K562 (cell line): ENCODE data around the gene CSRNP2. TPM values are rescaled to one million over a fixed set of nuclear protein-coding genes. Genes with fewer than 3 reads are reported as not detected.
A peak's percentile ranks its signal among the peaks of the same experiment; 100 is the strongest.

Source experiments
- ATAC-seq: fragments of 200-7000 bp; cut with Tn5 transposase; 3 replicates; pipeline ENCODE4 v1.9.1; 2020; ENCODE audit warnings: moderate library complexity
- BruUV-seq: library from RNA; stranded (reverse); fragments of 400-500 nt; replicated peaks from 2 replicates; lab custom pipeline; 2021; lab: Mats Ljungman, UMichigan
- CTCF ChIA-PET: fragments of 300-600 bp; formaldehyde crosslinking; extraction: SDS; loops from one replicate; lab custom pipeline; 2021; ENCODE audit warnings: low intra/inter-chr PET ratio; lab: Yijun Ruan, JAX
- POLR2A ChIA-PET: fragments of 300-600, 350-650 bp; sonication (Branson Sonifier 250); formaldehyde crosslinking; extraction: SDS; loops from one replicate; lab custom pipeline; 2021; ENCODE audit warnings: antibody characterized with exemption, inconsistent platforms; lab: Yijun Ruan, JAX
- DNase-seq, 4 experiments: peaks; one replicate each; pipeline versions ENCODE4 v3.0.0 to v3.0.0-alpha.2; 2011 to 2018; ENCODE audit warnings: low spot score in 3 of 4, mixed read lengths in 3 of 4; ENCODE audit errors: extremely low read depth in 1 of 4
- FAIRE-seq: peaks from 2 replicates; lab custom pipeline; 2011; peaks lifted over from hg19 to GRCh38; lab: Jason Lieb, UNC
- H2AFZ ChIP-seq: 2 replicates; pipeline ENCODE4 v1.6.0; 2011; ENCODE audit warnings: low read depth, low read length, control low read depth, inconsistent platforms
- H3K27ac ChIP-seq: fragments of 200-600 bp; 3 replicates; pipeline ENCODE4 v1.8.0; 2011; ENCODE audit warnings: low read depth, mild to moderate bottlenecking, control low read depth, inconsistent platforms, low read length, moderate library complexity, mixed read lengths; ENCODE audit errors: extremely low read depth
- H3K27me3 ChIP-seq, 2 experiments: fragments of 300-600 bp in 1 of 2; 2 replicates in 1 of 2; 3 replicates in 1 of 2; pipeline versions ENCODE4 v1.6.0 to v1.8.0; 2011; ENCODE audit warnings: inconsistent platforms in 2 of 2, low read length in 2 of 2, mild to moderate bottlenecking in 1 of 2, mixed read lengths in 1 of 2, moderate library complexity in 1 of 2; ENCODE audit not compliant: control insufficient read depth in 2 of 2, insufficient read depth in 2 of 2
- H3K36me3 ChIP-seq: fragments of 300-600 bp; 3 replicates; pipeline ENCODE4 v1.8.0; 2011; ENCODE audit warnings: mild to moderate bottlenecking, low read length, inconsistent platforms; ENCODE audit not compliant: control insufficient read depth, insufficient read depth
- H3K4me1 ChIP-seq, 2 experiments: fragments of 200-600 bp in 1 of 2; replicated peaks in 1 of 2; 2 replicates in 1 of 2; 3 replicates in 1 of 2; pipeline versions ENCODE4 v1.5.1 to v1.8.0; 2011; ENCODE audit warnings: inconsistent platforms in 2 of 2, low read length in 2 of 2, mild to moderate bottlenecking in 1 of 2, mixed read lengths in 1 of 2, moderate library complexity in 1 of 2; ENCODE audit not compliant: control insufficient read depth in 2 of 2, insufficient read depth in 2 of 2
- H3K4me2 ChIP-seq: 2 replicates; pipeline ENCODE4 v1.6.1; 2011; ENCODE audit warnings: low read length, control low read depth, inconsistent platforms, mixed read lengths; ENCODE audit not compliant: insufficient read depth
- H3K4me3 ChIP-seq: fragments of 200-600 bp; sonication (generic), shearing (Covaris generic); 2 replicates; pipeline ENCODE4 v1.5.1; 2016; ENCODE audit warnings: control low read depth, inconsistent platforms
- H3K79me2 ChIP-seq: fragments of 200-600 bp; 3 replicates; pipeline ENCODE4 v1.8.0; 2011; ENCODE audit warnings: low read length, inconsistent platforms; ENCODE audit not compliant: control insufficient read depth, insufficient read depth
- H3K9ac ChIP-seq, 2 experiments: 2 replicates each; pipeline versions ENCODE4 v1.6.0 to v1.6.1; 2011; ENCODE audit warnings: low read depth in 2 of 2, low read length in 2 of 2, control low read depth in 1 of 2, inconsistent platforms in 1 of 2, mild to moderate bottlenecking in 1 of 2, mixed read lengths in 1 of 2; ENCODE audit not compliant: insufficient read depth in 1 of 2
- H3K9me1 ChIP-seq: one replicate; pipeline ENCODE4 v1.6.0; 2011; ENCODE audit warnings: inconsistent platforms, mild to moderate bottlenecking, low read length, moderate library complexity; ENCODE audit not compliant: control insufficient read depth, insufficient read depth
- H3K9me3 ChIP-seq: replicated peaks from 2 replicates; pipeline ENCODE4 v1.5.1; 2011; ENCODE audit warnings: low read depth, low read length, inconsistent platforms; ENCODE audit not compliant: control insufficient read depth, insufficient read depth
- H4K20me1 ChIP-seq: replicated peaks from 2 replicates; pipeline ENCODE4 v1.6.1; 2011; ENCODE audit warnings: low read length, inconsistent platforms, mixed read lengths; ENCODE audit not compliant: control insufficient read depth, insufficient read depth
- CHD1 ChIP-seq: fragments of 200-600 bp; sonication (generic); IDR thresholded peaks from one replicate; pipeline ENCODE4 v1.6.1; 2012; ENCODE audit warnings: mild to moderate bottlenecking, moderate library complexity, low read length, inconsistent platforms
- DPF2 ChIP-seq: fragments of 450-650 bp; IDR thresholded peaks from 2 replicates; pipeline ENCODE4 v1.6.1; 2016
- KDM1A ChIP-seq, 2 experiments: fragments of 450-650 bp; IDR thresholded peaks; 2 replicates each; pipeline ENCODE4 v1.6.1; 2016; ENCODE audit warnings: mild to moderate bottlenecking in 2 of 2
- LEF1 ChIP-seq: fragments of 450-650 bp; IDR thresholded peaks from 2 replicates; pipeline ENCODE4 v1.6.1; 2016; ENCODE audit warnings: mild to moderate bottlenecking
- MITF ChIP-seq: IDR thresholded peaks from 2 replicates; pipeline ENCODE4 v1.6.1; 2014; ENCODE audit warnings: antibody characterized with exemption
- NKRF ChIP-seq: fragments of 450-650 bp; IDR thresholded peaks from 2 replicates; pipeline ENCODE4 v1.6.1; 2016; ENCODE audit warnings: borderline replicate concordance
- SMAD4 ChIP-seq: fragments of 250-450 bp; sonication (Bioruptor Pico); conservative IDR thresholded peaks from 2 replicates; pipeline ENCODE4 v1.8.0; 2021; ENCODE audit warnings: inconsistent platforms, mild to moderate bottlenecking, moderate library complexity
- XRCC5 ChIP-seq: fragments of 200-400 bp; formaldehyde crosslinking; IDR thresholded peaks from 2 replicates; pipeline ENCODE4 v1.6.1; 2017; ENCODE audit warnings: low read depth, mild to moderate bottlenecking, low read length
- WGBS: fragments of 100-300 bp; shearing (Covaris generic); methylation state at CpG from one replicate; pipeline ENCODE4 v1.1.6; 2016; ENCODE audit warnings: low coverage, mixed read lengths; ENCODE audit not compliant: insufficient coverage; ENCODE audit errors: missing lambda C conversion rate; 5-methylcytosine and 5-hydroxymethylcytosine counted together
- in situ Hi-C: fragments of 300-500 bp; cut with MboI; formaldehyde crosslinking; loops from 4 replicates; pipeline ENCODE4 v1.15.0; 2018; ENCODE audit warnings: inconsistent platforms, mixed read lengths
- intact Hi-C: fragments of 100-400 bp; cut with micrococcal nuclease; formaldehyde crosslinking; loops from 2 replicates; pipeline ENCODE4 v1.14.2; 2022
- polyA plus RNA-seq, 8 experiments: library from polyadenylated mRNA; depleted of rRNA in 4 of 8; stranded (reverse) in 5 of 8; unstranded in 3 of 8; fragments of >200 nt; fragmentation: Nextera tagmentation in 2 of 8; fragmentation: Illumina TruSeq in 1 of 8; extraction: Ambion mirVana in 2 of 8; extraction: Trizol in 1 of 8; gene quantifications; 2 replicates each; pipeline versions ENCODE4 v1.2.1 to v1.2.3, GENCODE V29; 2011 to 2014; ENCODE audit warnings: inconsistent platforms in 1 of 8, missing spikeins in 1 of 8
- total RNA-seq, 7 experiments: library from RNA; depleted of rRNA in 6 of 7; stranded (reverse); fragments of >200 nt in 6 of 7; fragmentation: Illumina TruSeq in 2 of 7; extraction: Trizol in 2 of 7; gene quantifications; 2 replicates each; pipeline versions ENCODE4 v1.2.1 to v1.2.3, GENCODE V29; 2011 to 2021; ENCODE audit warnings: low replicate concordance in 1 of 7
- TF ChIP-seq, protein P1 (sequence below): fragments of 450-650 bp; formaldehyde crosslinking; IDR thresholded peaks from 2 replicates; pipeline ENCODE4 v1.4.0; 2022; ENCODE audit warnings: missing genetic modification characterization

The CSRNP2 gene
- total and polyA plus RNA-seq, 9 of the 15 experiments (the other 6 are each of a cell fraction or from before 2014, with no cell fraction given), result 1.6 to 13.9 (median 5.9) TPM

- H3K27ac ChIP-seq, result peak overlapping the region; percentile 96; the same call in 2 of the 3 replicates
- TF ChIP-seq XRCC5 (no peak), KDM1A (IDR thresholded peaks at IDR 0.05) (peak; percentile 48 to 63; a peak in 2 of 4 replicates)
- TF ChIP-seq, all 486 proteins: peak for 1
- no TSS peak for BruUV-seq
- CTCF ChIA-PET, result no interaction called here
- WGBS, result 21% methylated on average over 3 of the region's 3 CpGs
- H3K79me2 ChIP-seq, result peaks cover 32% of the 10 kb centered on the region
- H3K9me3 ChIP-seq, result no peaks in the 10 kb centered on the region
- in situ Hi-C loops, result no loop called here
- H3K36me3 ChIP-seq, result peaks cover 46% of the 10 kb centered on the region
- H3K9me1 ChIP-seq, result no peaks in the 10 kb centered on the region
- peak overlapping the region in 1 of 2 experiments; percentile 90; a peak in 3 of 4 replicates for H3K9ac ChIP-seq
- FAIRE-seq (no peak), ATAC-seq (no peak), DNase-seq (no peak)
- H3K4me3 ChIP-seq, result peak overlapping the region; percentile 59
- peaks cover 4 to 10% of the 10 kb centered on the region in 2 experiments; a peak in 4 of 5 replicates for H3K4me1 ChIP-seq
- intact Hi-C loops, result loop anchor here (2.0 to 5.0 kb wide), 2 partner anchors 33 to 303 kb away; partner anchors contain the start of gene CSRNP2
- POLR2A ChIA-PET, result interaction anchor here (0.7 to 1.5 kb wide), 2 partner anchors 11 kb away, joined by 3 to 8 read pairs; no protein-coding TSS in a partner anchor
- no peak overlapping the region for H2AFZ ChIP-seq
- no peaks in the 10 kb centered on the region for H3K27me3 ChIP-seq
- no peaks in the 10 kb centered on the region for H4K20me1 ChIP-seq
- peak overlapping the region; percentile 96 for H3K4me2 ChIP-seq
These were observed 33.9 kb downstream of the CSRNP2 start for GRCh38 chr12:51049525-51049924.

GRCh38 chr12:51048661-51049251 is 34.6 kb downstream of the CSRNP2 start:
- intact Hi-C loops, result loop anchor here (2.0 to 5.0 kb wide), 2 partner anchors 34 to 304 kb away; partner anchors contain the start of gene CSRNP2
- peaks cover 4 to 10% of the 10 kb centered on the region in 2 experiments; a peak in 4 of 5 replicates for H3K4me1 ChIP-seq
- peak; percentile 55 for FAIRE-seq
- no peaks in the 10 kb centered on the region for H4K20me1 ChIP-seq
- no peaks in the 10 kb centered on the region for H3K27me3 ChIP-seq
- H3K4me3 ChIP-seq, result peak overlapping the region; percentile 59
- H3K9me1 ChIP-seq, result no peaks in the 10 kb centered on the region
- 0% methylated on average over 14 of the region's 14 CpGs for WGBS
- peaks cover 38% of the 10 kb centered on the region for H3K36me3 ChIP-seq
- CTCF ChIA-PET, result interaction anchor here (0.9 to 1.5 kb wide), 2 partner anchors 204 to 289 kb away, joined by 3 read pairs; no protein-coding TSS in a partner anchor
- peaks cover 32% of the 10 kb centered on the region for H3K79me2 ChIP-seq
- POLR2A ChIA-PET, result interaction anchor here (0.6 to 1.5 kb wide), 10 partner anchors 8 to 649 kb away, joined by 3 to 8 read pairs (median 3); partner anchors contain the start of gene CSRNP2
- TSS peak; percentile 71 for BruUV-seq
- H3K9ac ChIP-seq, result peak overlapping the region; percentile 90 to 97
- H3K4me2 ChIP-seq, result peak overlapping the region; percentile 96
- peak overlapping the region; percentile 96 for H3K27ac ChIP-seq
- peak; percentile 24 for ATAC-seq
- DNase-seq, result peak in 1 of 4 experiments; percentile 44
- in situ Hi-C loops, result no loop called here
- H2AFZ ChIP-seq, result peak overlapping the region; percentile 98
- H3K9me3 ChIP-seq, result no peaks in the 10 kb centered on the region
- no peak for TF ChIP-seq NKRF
- TF ChIP-seq SMAD4 (CRISPR knock-in tag), result 0 out of 2 replicates have a peak, but pooled peaks have one; percentile 19
- 0 out of 2 replicates have a peak, but pooled peaks have one; percentile 31 for TF ChIP-seq LEF1
- 0 out of 2 replicates have a peak, but pooled peaks have one; percentile 36 for TF ChIP-seq DPF2
- TF ChIP-seq CHD1, result peak; percentile 68
- TF ChIP-seq, protein P1, sequence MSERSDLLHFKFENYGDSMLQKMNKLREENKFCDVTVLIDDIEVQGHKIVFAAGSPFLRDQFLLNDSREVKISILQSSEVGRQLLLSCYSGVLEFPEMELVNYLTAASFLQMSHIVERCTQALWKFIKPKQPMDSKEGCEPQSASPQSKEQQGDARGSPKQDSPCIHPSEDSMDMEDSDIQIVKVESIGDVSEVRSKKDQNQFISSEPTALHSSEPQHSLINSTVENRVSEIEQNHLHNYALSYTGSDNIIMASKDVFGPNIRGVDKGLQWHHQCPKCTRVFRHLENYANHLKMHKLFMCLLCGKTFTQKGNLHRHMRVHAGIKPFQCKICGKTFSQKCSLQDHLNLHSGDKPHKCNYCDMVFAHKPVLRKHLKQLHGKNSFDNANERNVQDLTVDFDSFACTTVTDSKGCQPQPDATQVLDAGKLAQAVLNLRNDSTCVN (CRISPR knock-in tag), result 0 out of 2 replicates have a peak, but pooled peaks have one; percentile 36
- TF ChIP-seq MITF, result no peak
